EL (cell line): Measurements from ENCODE around the gene MSI2.

Experiments used
- DNase-seq: peaks from one replicate; pipeline ENCODE4 v3.0.0-alpha.2; 2016

MSI2 gene

GRCh38 chr17:57654040-57654775, 397.9 kb downstream of the MSI2 start:
- no peak for DNase-seq

DNA sequence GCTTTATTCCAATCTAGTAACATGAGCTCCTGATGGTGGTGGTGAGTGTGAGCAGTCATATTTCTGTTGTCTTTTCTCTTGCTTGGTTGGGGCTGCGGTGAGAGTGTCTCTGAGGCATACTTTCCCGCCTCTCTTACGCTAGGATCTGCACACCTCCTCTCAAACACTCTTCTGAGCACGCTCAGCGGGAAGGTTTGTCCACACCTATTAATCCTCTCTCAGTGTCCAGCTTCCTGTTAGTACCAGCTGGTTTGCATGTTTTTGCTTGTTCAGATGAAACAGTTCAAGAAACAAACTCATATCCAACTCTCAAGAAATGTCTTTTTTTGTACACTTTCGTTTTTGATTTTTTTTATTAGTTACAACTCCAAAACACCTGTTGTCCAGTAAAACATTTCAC, 399.2 kb downstream of the MSI2 start:
- no peak for DNase-seq

- no peak for DNase-seq
These were observed 400.9 kb downstream of the MSI2 start for GRCh38 chr17:57657211-57657610.

DNA sequence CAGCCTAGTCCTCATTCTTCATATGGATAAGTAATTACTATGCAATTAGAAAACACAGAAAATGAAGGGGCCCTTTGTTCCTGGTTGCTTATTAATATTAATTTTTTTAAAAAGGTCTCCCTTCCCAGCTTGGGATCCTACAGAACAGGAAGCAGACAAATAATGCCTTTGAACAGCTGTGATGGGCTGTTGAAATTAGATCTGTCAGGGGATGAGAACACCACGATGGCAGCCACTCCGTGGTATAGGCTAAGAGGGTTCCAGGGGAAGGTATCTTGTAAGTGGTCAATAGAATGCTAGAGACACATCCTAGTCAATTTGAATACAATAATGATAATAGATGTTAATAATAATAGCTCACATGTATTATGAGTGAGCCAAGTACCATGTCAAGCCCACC, 405.7 kb downstream of the MSI2 start:
- DNase-seq = no peak

- peak; percentile 99 for DNase-seq
These were observed 406.5 kb downstream of the MSI2 start for GRCh38 chr17:57662644-57663308.

- DNase-seq = no peak
These were observed 407.2 kb downstream of the MSI2 start for GRCh38 chr17:57663326-57664070.

GRCh38 chr17:57665128-57665527, 408.8 kb downstream of the MSI2 start:
- DNase-seq = no peak

GRCh38 chr17:57665696-57666095, 409.4 kb downstream of the MSI2 start:
- no peak for DNase-seq

- DNase-seq = no peak
These were observed 410.0 kb downstream of the MSI2 start for GRCh38 chr17:57666201-57666870.

DNA sequence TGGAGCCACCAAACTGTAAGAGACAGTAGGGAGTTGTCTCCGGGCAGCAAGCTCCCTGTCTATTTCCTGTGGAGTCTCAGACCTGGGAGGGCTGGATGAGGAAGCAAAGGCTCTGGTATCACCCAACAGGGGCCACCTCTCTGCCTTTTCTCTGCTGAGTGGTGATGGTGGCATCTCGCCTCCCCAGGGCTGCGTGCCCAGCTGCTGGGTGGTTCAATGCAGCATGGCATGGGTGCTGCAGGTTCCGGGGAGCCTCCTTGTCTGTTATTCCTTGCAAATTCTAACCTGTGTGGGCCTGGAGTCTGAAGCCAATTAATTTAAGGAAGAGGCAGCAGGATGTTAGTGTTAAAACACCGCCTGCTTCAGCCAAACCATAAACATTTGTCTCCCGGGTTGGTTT, 410.6 kb downstream of the MSI2 start:
- DNase-seq = no peak

GRCh38 chr17:57667461-57667923, 411.2 kb downstream of the MSI2 start:
- no peak for DNase-seq

- no peak for DNase-seq
These were observed 412.0 kb downstream of the MSI2 start for GRCh38 chr17:57668332-57668731.

GRCh38 chr17:57669671-57670529, 413.6 kb downstream of the MSI2 start:
- DNase-seq = no peak

DNA sequence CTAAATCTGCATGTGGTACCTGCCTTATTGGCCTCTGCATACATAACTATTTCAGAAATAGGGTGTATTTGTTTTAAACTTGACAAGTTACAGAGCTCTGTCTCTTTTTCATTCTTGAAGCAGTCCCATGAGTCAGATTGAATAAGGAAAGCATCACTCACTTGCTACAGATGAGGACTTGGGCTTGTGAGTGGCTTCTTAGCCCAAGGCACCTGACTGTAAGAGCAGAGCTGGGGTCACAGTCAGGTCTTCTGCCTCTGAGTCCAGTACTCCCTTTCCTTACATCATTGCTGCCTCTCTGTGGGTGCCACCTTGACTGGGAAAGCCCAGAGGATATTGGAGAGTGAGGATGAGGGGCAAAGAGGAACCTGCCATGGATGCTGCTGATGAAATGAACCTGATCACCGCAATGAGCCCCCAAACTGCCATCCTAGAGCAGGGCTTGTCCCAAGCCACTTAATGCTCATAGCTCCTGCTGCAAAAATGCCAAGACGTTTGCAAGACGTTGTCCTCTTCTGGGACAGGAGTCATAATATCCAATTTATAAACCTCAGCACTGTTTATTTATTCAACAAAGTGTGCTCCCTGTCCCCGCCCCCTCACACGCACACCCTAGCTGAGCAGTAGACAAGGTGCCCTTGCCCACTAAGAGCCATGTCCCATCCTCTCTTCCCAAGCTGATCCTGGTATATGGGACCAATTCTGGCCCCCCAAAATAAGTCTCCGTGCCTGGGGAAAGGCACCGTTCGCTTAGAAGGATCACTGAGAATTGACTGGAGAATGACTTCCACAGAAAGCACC, 414.6 kb downstream of the MSI2 start:
- no peak for DNase-seq

- peak; percentile 81 for DNase-seq
These were observed 415.6 kb downstream of the MSI2 start for GRCh38 chr17:57671667-57672632.

GRCh38 chr17:57672971-57673370, 416.6 kb downstream of the MSI2 start:
- DNase-seq = no peak

DNA sequence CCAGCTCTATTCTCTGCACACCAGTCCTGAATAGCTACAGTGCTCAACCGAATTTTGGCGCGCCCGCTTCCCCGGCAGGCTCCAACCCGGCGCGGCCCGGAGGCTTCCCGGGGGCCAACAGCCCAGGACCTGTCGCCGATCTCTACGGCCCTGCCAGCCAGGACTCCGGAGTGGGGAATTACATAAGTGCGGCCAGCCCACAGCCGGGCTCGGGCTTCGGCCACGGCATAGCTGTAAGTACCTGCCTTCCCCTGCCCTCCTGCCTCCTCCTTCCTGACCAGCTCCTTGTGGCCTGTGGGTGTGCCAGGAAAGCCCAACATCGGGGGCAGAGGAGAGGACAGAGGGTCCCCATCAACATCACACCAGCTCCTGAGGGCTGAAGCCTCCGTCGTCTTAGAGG, 418.6 kb downstream of the MSI2 start:
- DNase-seq = no peak

GRCh38 chr17:57675427-57676387, 419.4 kb downstream of the MSI2 start:
- no peak for DNase-seq

DNA sequence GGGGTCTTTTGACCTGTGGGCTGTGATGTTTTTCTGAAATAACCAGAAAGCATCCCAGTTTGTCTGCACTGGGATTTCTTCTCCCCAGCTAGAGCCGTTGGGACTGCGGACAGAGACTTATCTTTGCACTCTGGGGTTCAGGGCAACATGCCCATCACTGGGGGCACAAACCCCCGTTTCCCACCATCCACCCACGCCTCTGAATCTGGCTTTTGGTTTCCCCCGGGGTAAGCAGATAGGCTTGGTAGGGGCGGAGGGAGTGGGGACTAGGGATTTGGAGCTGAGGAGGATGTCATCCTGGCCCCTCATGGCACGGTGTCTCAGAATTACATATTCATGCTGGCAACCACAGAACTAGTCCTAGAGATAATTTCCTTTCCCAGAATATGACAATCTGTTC, 420.2 kb downstream of the MSI2 start:
- no peak for DNase-seq
